IMR-90 (cell line): ENCODE results near the gene COL4A1. TPM values are rescaled to one million over a fixed set of nuclear protein-coding genes. Genes with fewer than 3 reads are reported as not detected.

Source experiments
- ATAC-seq: fragments of 200-7000 bp; cut with Tn5 transposase; 2 replicates; pipeline ENCODE4 v1.9.1; 2020; ENCODE audit warnings: low read depth, mild to moderate bottlenecking, moderate library complexity
- BruUV-seq: library from RNA; stranded (reverse); fragments of 400-500 nt; replicated peaks from 2 replicates; lab custom pipeline; 2021; lab: Mats Ljungman, UMichigan
- CTCF ChIA-PET: fragments of 300-600 bp; formaldehyde crosslinking; extraction: SDS; loops from one replicate; lab custom pipeline; 2021; ENCODE audit warnings: antibody characterized with exemption; lab: Yijun Ruan, JAX
- POLR2A ChIA-PET: fragments of 300-600 bp; sonication (Branson Sonifier 250); formaldehyde crosslinking; loops from one replicate; lab custom pipeline; 2022; ENCODE audit warnings: antibody characterized with exemption; ENCODE audit not compliant: unreplicated experiment; lab: Charles Lee
- DNase-seq: peaks from one replicate; pipeline ENCODE4 v3.0.0; 2013
- H2AFZ ChIP-seq: replicated peaks from 2 replicates; pipeline ENCODE3; 2013; ENCODE audit warnings: low read length, mild to moderate bottlenecking; ENCODE audit not compliant: poor library complexity
- H2AK5ac ChIP-seq: 2 replicates; pipeline ENCODE4 v1.6.1; 2013; ENCODE audit warnings: low read depth, low read length, inconsistent platforms
- H2AK9ac ChIP-seq: replicated peaks from 2 replicates; pipeline ENCODE3; 2013; ENCODE audit warnings: mild to moderate bottlenecking, low read depth, low read length, moderate library complexity; ENCODE audit not compliant: poor library complexity
- H2BK120ac ChIP-seq: 2 replicates; pipeline ENCODE4 v1.6.1; 2013; ENCODE audit warnings: low read depth, low read length, inconsistent platforms
- H2BK15ac ChIP-seq: 3 replicates; pipeline ENCODE4 v1.6.1; 2013; ENCODE audit warnings: low read depth, low read length, inconsistent platforms
- H2BK20ac ChIP-seq: 2 replicates; pipeline ENCODE4 v1.6.1; 2013; ENCODE audit warnings: low read depth, mild to moderate bottlenecking, inconsistent platforms, low read length, moderate library complexity
- H2BK5ac ChIP-seq: 2 replicates; pipeline ENCODE4 v1.6.1; 2013; ENCODE audit warnings: mild to moderate bottlenecking, low read depth, low read length, inconsistent platforms; ENCODE audit not compliant: poor library complexity, severe bottlenecking
- H3K14ac ChIP-seq: replicated peaks from 2 replicates; pipeline ENCODE4 v1.6.1; 2013; ENCODE audit warnings: low read depth, low read length, inconsistent platforms
- H3K18ac ChIP-seq: 2 replicates; pipeline ENCODE4 v1.6.1; 2013; ENCODE audit warnings: low read depth, low read length, control low read depth
- H3K23ac ChIP-seq: 2 replicates; pipeline ENCODE4 v1.6.1; 2013; ENCODE audit warnings: low read depth, low read length, inconsistent platforms
- H3K27ac ChIP-seq: 2 replicates; pipeline ENCODE4 v1.5.1; 2013; ENCODE audit warnings: mild to moderate bottlenecking, control low read depth, low read length; ENCODE audit not compliant: insufficient read depth
- H3K27me3 ChIP-seq: 2 replicates; pipeline ENCODE4 v1.6.1; 2013; ENCODE audit warnings: low read length; ENCODE audit not compliant: control insufficient read depth, insufficient read depth
- H3K36me3 ChIP-seq: 2 replicates; pipeline ENCODE4 v1.6.1; 2013; ENCODE audit warnings: low read length, mixed read lengths; ENCODE audit not compliant: control insufficient read depth, insufficient read depth
- H3K4ac ChIP-seq: 2 replicates; pipeline ENCODE4 v1.6.1; 2013; ENCODE audit warnings: low read depth, low read length, inconsistent platforms
- H3K4me1 ChIP-seq: 2 replicates; pipeline ENCODE4 v1.6.1; 2013; ENCODE audit warnings: low read length, mixed read lengths; ENCODE audit not compliant: control insufficient read depth, insufficient read depth
- H3K4me2 ChIP-seq: 2 replicates; pipeline ENCODE4 v1.6.1; 2013; ENCODE audit warnings: low read depth, mild to moderate bottlenecking, control low read depth, low read length, moderate library complexity
- H3K4me3 ChIP-seq: 2 replicates; pipeline ENCODE4 v1.5.1; 2013; ENCODE audit warnings: low read depth, mild to moderate bottlenecking, control low read depth, low read length, moderate library complexity; ENCODE audit not compliant: insufficient read depth
- H3K56ac ChIP-seq: 2 replicates; pipeline ENCODE4 v1.6.1; 2013; ENCODE audit warnings: low read length, inconsistent platforms; ENCODE audit not compliant: insufficient read depth; ENCODE audit errors: extremely low read depth
- H3K79me1 ChIP-seq, 2 experiments: 2 replicates each; pipeline ENCODE4 v1.6.1; 2013; ENCODE audit warnings: low read length in 2 of 2, inconsistent platforms in 1 of 2, low read depth in 1 of 2
- H3K9ac ChIP-seq: 2 replicates; pipeline ENCODE4 v1.6.1; 2013; ENCODE audit warnings: low read depth, low read length, control low read depth
- H3K9me1 ChIP-seq: 2 replicates; pipeline ENCODE4 v1.6.1; 2013; ENCODE audit warnings: low read length, inconsistent platforms; ENCODE audit not compliant: insufficient read depth
- H3K9me3 ChIP-seq: 2 replicates; pipeline ENCODE4 v1.6.1; 2013; ENCODE audit warnings: low read length; ENCODE audit not compliant: control insufficient read depth, insufficient read depth
- H4K20me1 ChIP-seq: 2 replicates; pipeline ENCODE4 v1.6.1; 2013; ENCODE audit warnings: low read length, inconsistent platforms; ENCODE audit not compliant: insufficient read depth
- H4K5ac ChIP-seq: 2 replicates; pipeline ENCODE4 v1.6.1; 2013; ENCODE audit warnings: mild to moderate bottlenecking, low read depth, low read length, control low read depth
- H4K8ac ChIP-seq, 2 experiments: 2 replicates each; pipeline ENCODE4 v1.6.1; 2013; ENCODE audit warnings: low read depth in 2 of 2, low read length in 2 of 2, control low read depth in 1 of 2, inconsistent platforms in 1 of 2
- H4K91ac ChIP-seq: 2 replicates; pipeline ENCODE4 v1.6.1; 2013; ENCODE audit warnings: low read depth, low read length, inconsistent platforms; ENCODE audit not compliant: insufficient read depth
- FOS ChIP-seq: fragments of 150-350 bp; IDR thresholded peaks from 2 replicates; pipeline ENCODE4 v1.6.1; 2016; ENCODE audit warnings: low read depth, low read length
- MAFK ChIP-seq: IDR thresholded peaks from 2 replicates; pipeline ENCODE4 v1.6.1; 2012; ENCODE audit warnings: low read depth, low read length, improper control_type of control experiment
- NFE2L2 ChIP-seq: fragments of 150-350 bp; IDR thresholded peaks from 2 replicates; pipeline ENCODE4 v1.6.1; 2016; ENCODE audit warnings: low read depth, mild to moderate bottlenecking, low read length
- POLR2A ChIP-seq: IDR thresholded peaks from 2 replicates; pipeline ENCODE4 v1.6.1; 2012; ENCODE audit warnings: mild to moderate bottlenecking, low read depth, low read length
- RCOR1 ChIP-seq: IDR thresholded peaks from 2 replicates; pipeline ENCODE4 v1.6.1; 2012; ENCODE audit warnings: mild to moderate bottlenecking, low read length, improper control_type of control experiment; ENCODE audit not compliant: insufficient replicate concordance
- SMC3 ChIP-seq: fragments of 150-350 bp; IDR thresholded peaks from 2 replicates; pipeline ENCODE4 v1.6.1; 2016; ENCODE audit warnings: low read depth, mild to moderate bottlenecking, antibody characterized with exemption, low read length, moderate library complexity
- WGBS, 2 experiments: methylation state at CpG; one replicate each; pipeline versions ENCODE4 v1.1.5 to v1.1.7; 2013; ENCODE audit warnings: missing lambda C conversion rate in 2 of 2; ENCODE audit not compliant: insufficient read length in 1 of 2; ENCODE audit errors: extremely low coverage in 2 of 2; 5-methylcytosine and 5-hydroxymethylcytosine counted together
- dilution Hi-C: fragments of 300-500 bp; cut with HindIII; formaldehyde crosslinking; loops from one replicate; pipeline ENCODE4 v1.14.3; 2018; ENCODE audit warnings: low sequenced_read_pairs; ENCODE audit not compliant: unreplicated experiment
- in situ Hi-C: fragments of 300-500 bp; cut with MboI; formaldehyde crosslinking; loops from 3 replicates; pipeline ENCODE4 v1.14.3; 2019; ENCODE audit warnings: low sequenced_read_pairs, inconsistent platforms, mixed read lengths
- intact Hi-C: fragments of 100-400 bp; cut with micrococcal nuclease; formaldehyde crosslinking; loops from 2 replicates; pipeline ENCODE4 v1.10.0; 2022
- polyA plus RNA-seq, 3 experiments: library from polyadenylated mRNA; depleted of rRNA; stranded (reverse); fragments of >200 nt; gene quantifications; 2 replicates each; pipeline ENCODE4 v1.2.3, GENCODE V29; 2012; ENCODE audit warnings: low replicate concordance in 1 of 3
- total RNA-seq: library from RNA; depleted of rRNA; stranded (reverse); fragments of >200 nt; gene quantifications from 2 replicates; pipeline ENCODE4 v1.2.3, GENCODE V29; 2012
- TF ChIP-seq, protein P1 (sequence below): conservative IDR thresholded peaks from 2 replicates; pipeline ENCODE4 v1.5.1; 2012; ENCODE audit warnings: mild to moderate bottlenecking, low read depth, low read length, improper control_type of control experiment
- TF ChIP-seq, protein P2 (sequence below): fragments of 150-350 bp; IDR thresholded peaks from 2 replicates; pipeline ENCODE4 v1.6.1; 2017; ENCODE audit warnings: mild to moderate bottlenecking, antibody characterized with exemption, low read length, low read depth

Gene COL4A1
- total and polyA plus RNA-seq, 2 of the 4 experiments (the other 2 are of a cell fraction) = 230 to 337 TPM

DNA sequence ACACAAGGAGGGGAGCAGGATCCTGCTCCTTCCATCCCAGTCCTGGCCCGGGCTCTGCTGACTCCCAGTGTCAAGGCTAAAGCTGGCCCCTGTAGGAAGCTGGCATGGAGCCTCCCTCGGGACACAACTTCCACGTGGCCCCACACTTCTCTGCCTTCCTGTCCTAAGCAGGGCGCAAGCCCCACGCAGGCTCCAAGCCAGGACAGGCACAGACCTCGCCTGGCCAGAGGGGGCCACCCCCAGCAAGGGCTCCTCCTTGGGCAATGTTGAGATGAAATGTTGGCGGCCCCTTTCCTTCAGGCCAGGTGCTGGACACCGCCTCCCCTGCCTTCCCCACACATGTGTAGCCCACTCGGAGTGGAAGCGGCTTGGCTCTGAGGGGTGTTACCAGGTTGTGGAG lies 66.6 kb downstream of the COL4A1 start (continued):
- TF ChIP-seq, protein P1, sequence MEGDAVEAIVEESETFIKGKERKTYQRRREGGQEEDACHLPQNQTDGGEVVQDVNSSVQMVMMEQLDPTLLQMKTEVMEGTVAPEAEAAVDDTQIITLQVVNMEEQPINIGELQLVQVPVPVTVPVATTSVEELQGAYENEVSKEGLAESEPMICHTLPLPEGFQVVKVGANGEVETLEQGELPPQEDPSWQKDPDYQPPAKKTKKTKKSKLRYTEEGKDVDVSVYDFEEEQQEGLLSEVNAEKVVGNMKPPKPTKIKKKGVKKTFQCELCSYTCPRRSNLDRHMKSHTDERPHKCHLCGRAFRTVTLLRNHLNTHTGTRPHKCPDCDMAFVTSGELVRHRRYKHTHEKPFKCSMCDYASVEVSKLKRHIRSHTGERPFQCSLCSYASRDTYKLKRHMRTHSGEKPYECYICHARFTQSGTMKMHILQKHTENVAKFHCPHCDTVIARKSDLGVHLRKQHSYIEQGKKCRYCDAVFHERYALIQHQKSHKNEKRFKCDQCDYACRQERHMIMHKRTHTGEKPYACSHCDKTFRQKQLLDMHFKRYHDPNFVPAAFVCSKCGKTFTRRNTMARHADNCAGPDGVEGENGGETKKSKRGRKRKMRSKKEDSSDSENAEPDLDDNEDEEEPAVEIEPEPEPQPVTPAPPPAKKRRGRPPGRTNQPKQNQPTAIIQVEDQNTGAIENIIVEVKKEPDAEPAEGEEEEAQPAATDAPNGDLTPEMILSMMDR = no peak
- TF ChIP-seq RCOR1 = no peak

DNA sequence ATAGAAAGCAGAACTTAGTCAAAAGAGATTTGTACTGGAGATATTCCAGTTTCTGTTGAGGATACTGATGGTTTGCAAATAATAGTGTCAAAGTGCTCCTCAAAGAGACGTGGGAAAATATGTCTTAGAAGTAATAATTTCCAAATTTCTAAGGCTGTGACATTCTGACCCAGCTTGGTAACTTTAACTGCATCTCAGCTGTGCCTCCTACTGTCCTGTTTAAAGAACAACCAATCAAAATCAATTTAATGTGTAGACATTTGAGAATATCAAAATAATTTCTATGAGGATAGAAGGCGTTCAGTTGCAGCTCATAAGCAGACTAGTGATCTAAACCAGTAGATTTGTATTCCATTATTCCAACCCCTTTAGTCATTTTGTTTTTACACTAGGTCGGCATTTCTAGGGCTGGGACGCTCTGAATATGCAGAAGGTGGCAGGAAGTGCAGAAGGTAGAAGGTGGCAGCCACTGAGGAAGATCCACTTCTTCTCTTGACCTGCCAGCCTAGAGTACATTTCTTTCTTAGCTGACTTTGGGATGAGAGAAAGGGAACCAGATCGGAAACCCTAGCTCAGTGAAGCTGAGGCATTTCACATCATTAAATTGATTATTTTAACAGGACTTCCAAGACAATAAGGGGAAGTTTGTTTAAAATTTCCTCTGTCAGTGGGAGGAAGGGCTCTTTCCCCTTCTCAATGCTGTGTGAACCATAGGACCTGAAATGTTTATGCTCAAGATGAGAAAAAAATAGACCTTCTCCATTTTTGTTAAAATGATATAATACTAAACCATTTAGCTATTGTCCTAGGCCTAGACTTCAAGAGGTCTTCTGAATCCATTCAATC lies 67.5 kb downstream of the COL4A1 start:
- no peak overlapping the region for H2BK5ac ChIP-seq
- CTCF ChIA-PET = interaction anchor here (1.2 to 3.1 kb wide), 2 partner anchors 8 to 19 kb away, joined by 3 to 11 read pairs; no protein-coding TSS in a partner anchor
- ATAC-seq (no peak), DNase-seq (no peak)
- H3K14ac ChIP-seq = no peak overlapping the region
- H2BK15ac ChIP-seq = no peak overlapping the region
- peaks cover 18 to 83% of the 10 kb centered on the region in 2 experiments for H3K79me1 ChIP-seq
- H4K8ac ChIP-seq = 0 out of 4 replicates have a peak overlapping the region, but pooled peaks of 1 of the 2 experiments have one; percentile 13
- no CpG with 5 or more reads among the region's 5 CpGs for WGBS, 2 experiments
- peaks cover 37% of the 10 kb centered on the region for H3K36me3 ChIP-seq
- H2BK20ac ChIP-seq = no peak overlapping the region
- H4K91ac ChIP-seq = no peak overlapping the region
- in situ Hi-C loops (no loop called here), dilution Hi-C loops (no loop called here), intact Hi-C loops (no loop called here)
- no peak overlapping the region for H3K27ac ChIP-seq
- H4K20me1 ChIP-seq = peaks cover 21% of the 10 kb centered on the region; the same call in 1 of the 2 replicates
- H3K27me3 ChIP-seq = no peaks in the 10 kb centered on the region
- H2BK120ac ChIP-seq = no peak overlapping the region
- no TSS peak for BruUV-seq
- no peak overlapping the region for H3K9ac ChIP-seq
- no peak overlapping the region for H2AK9ac ChIP-seq
- no peak overlapping the region for H4K5ac ChIP-seq
- H3K4me2 ChIP-seq = no peak overlapping the region
- POLR2A ChIA-PET = no interaction called here
- no peaks in the 10 kb centered on the region for H3K9me3 ChIP-seq
- H3K4me3 ChIP-seq = no peak overlapping the region
- peaks cover 11% of the 10 kb centered on the region for H3K9me1 ChIP-seq
- no peak overlapping the region for H2AFZ ChIP-seq
- no peak overlapping the region for H3K56ac ChIP-seq
- TF ChIP-seq POLR2A = no peak
- TF ChIP-seq, protein P1 = 0 out of 2 replicates have a peak, but pooled peaks have one; percentile 10
- TF ChIP-seq FOS = no peak
- no peak for TF ChIP-seq NFE2L2
- TF ChIP-seq SMC3 = no peak
- TF ChIP-seq, protein P2, sequence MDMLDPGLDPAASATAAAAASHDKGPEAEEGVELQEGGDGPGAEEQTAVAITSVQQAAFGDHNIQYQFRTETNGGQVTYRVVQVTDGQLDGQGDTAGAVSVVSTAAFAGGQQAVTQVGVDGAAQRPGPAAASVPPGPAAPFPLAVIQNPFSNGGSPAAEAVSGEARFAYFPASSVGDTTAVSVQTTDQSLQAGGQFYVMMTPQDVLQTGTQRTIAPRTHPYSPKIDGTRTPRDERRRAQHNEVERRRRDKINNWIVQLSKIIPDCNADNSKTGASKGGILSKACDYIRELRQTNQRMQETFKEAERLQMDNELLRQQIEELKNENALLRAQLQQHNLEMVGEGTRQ = no peak
- no peak for TF ChIP-seq RCOR1
- peak; percentile 82 for TF ChIP-seq MAFK
- H2AK5ac ChIP-seq = no peak overlapping the region
- H3K4me1 ChIP-seq = peaks cover 17% of the 10 kb centered on the region
- H3K23ac ChIP-seq = no peak overlapping the region
- no peak overlapping the region for H3K4ac ChIP-seq
- H3K18ac ChIP-seq = no peak overlapping the region
